RWPE1 (cell line): ENCODE data around the gene IRX3.

Source experiments
- CTCF ChIA-PET: fragments of 350-600 bp; sonication (Branson Sonifier 250); formaldehyde crosslinking; extraction: SDS; loops from one replicate; lab custom pipeline; 2021; lab: Yijun Ruan, JAX
- POLR2A ChIA-PET: fragments of 400-600 bp; formaldehyde crosslinking; extraction: SDS; loops from one replicate; lab custom pipeline; 2020; ENCODE audit warnings: antibody characterized with exemption; ENCODE audit not compliant: low non-redundant PET; lab: Yijun Ruan, JAX
- DNase-seq: peaks from one replicate; pipeline ENCODE4 v3.0.0; 2012; ENCODE audit warnings: low spot score
- H3K27ac ChIP-seq: fragments of 450-650 bp; 2 replicates; pipeline ENCODE4 v1.5.1; 2017
- CTCF ChIP-seq: fragments of 450-650 bp; conservative IDR thresholded peaks from 2 replicates; pipeline ENCODE4 v1.5.1; 2017; ENCODE audit warnings: low read depth, mild to moderate bottlenecking

IRX3 gene

GRCh38 chr16:54242199-54242598 is 44.4 kb downstream of the IRX3 start:
- POLR2A ChIA-PET = interaction anchor here (0.6 kb wide), 1 partner anchor 10 kb away, joined by 3 read pairs; no protein-coding TSS in a partner anchor
- no peak overlapping the region for H3K27ac ChIP-seq
- CTCF ChIA-PET = interaction anchor here (0.6 kb wide), 1 partner anchor 769 kb away, joined by 3 read pairs; no protein-coding TSS in a partner anchor
- peak; percentile 23 for DNase-seq
- TF ChIP-seq CTCF = no peak

- no peak overlapping the region for H3K27ac ChIP-seq
- ChIA-PET POLR2A (no interaction called here), CTCF (interaction anchor here (0.6 kb wide), 1 partner anchor 769 kb away, joined by 3 read pairs; no protein-coding TSS in a partner anchor)
- TF ChIP-seq CTCF = no peak
- no peak for DNase-seq
Observed at GRCh38 chr16:54241525-54241924, 45.1 kb downstream of the IRX3 start.

- no peak for TF ChIP-seq CTCF
- H3K27ac ChIP-seq = no peak overlapping the region
- ChIA-PET POLR2A (no interaction called here), CTCF (interaction anchor here (0.8 kb wide), 1 partner anchor 212 kb away, joined by 4 read pairs; no protein-coding TSS in a partner anchor)
- no peak for DNase-seq
Observed at GRCh38 chr16:54240271-54241129, 46.1 kb downstream of the IRX3 start.

GRCh38 chr16:54239456-54239855 is 47.1 kb downstream of the IRX3 start:
- H3K27ac ChIP-seq = no peak overlapping the region
- CTCF ChIA-PET = no interaction called here

GRCh38 chr16:54236773-54237172 is 49.8 kb downstream of the IRX3 start:
- CTCF ChIA-PET = interaction anchor here (0.6 kb wide), 1 partner anchor 832 kb away, joined by 3 read pairs; no protein-coding TSS in a partner anchor
- no peak for DNase-seq
- POLR2A ChIA-PET = no interaction called here
- H3K27ac ChIP-seq = no peak overlapping the region
- TF ChIP-seq CTCF = no peak

More at GRCh38 chr16:54239456-54239855, 47.1 kb downstream of the IRX3 start:
- POLR2A ChIA-PET = interaction anchor here (0.6 kb wide), 1 partner anchor 159 kb away, joined by 3 read pairs; no protein-coding TSS in a partner anchor
- TF ChIP-seq CTCF = no peak
- no peak for DNase-seq

GRCh38 chr16:54233615-54234014 is 53.0 kb downstream of the IRX3 start:
- DNase-seq = no peak
- POLR2A ChIA-PET = no interaction called here

More at GRCh38 chr16:54233615-54234014, 53.0 kb downstream of the IRX3 start:
- CTCF ChIA-PET = no interaction called here
- no peak overlapping the region for H3K27ac ChIP-seq
- TF ChIP-seq CTCF = no peak
